ENCODE results near the gene ATG14. TPM values are rescaled to one million over a fixed set of nuclear protein-coding genes. Genes with fewer than 3 reads are reported as not detected.

The ATG14 gene
- total and polyA plus RNA-seq, 2 of the 13 experiments (the other 11 are each of a cell fraction or from before 2014, with no cell fraction given) = 7.2 to 9.1 TPM

- TF ChIP-seq, protein P1, sequence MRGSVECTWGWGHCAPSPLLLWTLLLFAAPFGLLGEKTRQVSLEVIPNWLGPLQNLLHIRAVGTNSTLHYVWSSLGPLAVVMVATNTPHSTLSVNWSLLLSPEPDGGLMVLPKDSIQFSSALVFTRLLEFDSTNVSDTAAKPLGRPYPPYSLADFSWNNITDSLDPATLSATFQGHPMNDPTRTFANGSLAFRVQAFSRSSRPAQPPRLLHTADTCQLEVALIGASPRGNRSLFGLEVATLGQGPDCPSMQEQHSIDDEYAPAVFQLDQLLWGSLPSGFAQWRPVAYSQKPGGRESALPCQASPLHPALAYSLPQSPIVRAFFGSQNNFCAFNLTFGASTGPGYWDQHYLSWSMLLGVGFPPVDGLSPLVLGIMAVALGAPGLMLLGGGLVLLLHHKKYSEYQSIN (CRISPR knock-in tag; IDR thresholded peaks at IDR 0.05; ENCODE audit: borderline replicate concordance) = no peak
- peak; percentile 51; the same call in 1 of the 2 replicates for TF ChIP-seq IRF2 (CRISPR knock-in tag; IDR thresholded peaks at IDR 0.05)
- TF ChIP-seq ZKSCAN5 (CRISPR knock-in tag; IDR thresholded peaks at IDR 0.05) = no peak
- TF ChIP-seq MAFF (IDR thresholded peaks at IDR 0.05; ENCODE audit: low read depth, low read length) = no peak
- no peak for TF ChIP-seq STAG1 (CRISPR knock-in tag; IDR thresholded peaks at IDR 0.05)
- TF ChIP-seq SALL2 (CRISPR knock-in tag; IDR thresholded peaks at IDR 0.05) = peak; percentile 67; the same call in 1 of the 2 replicates
- TF ChIP-seq MAFK (conservative IDR thresholded peaks at IDR 0.05 in 1 of 2, IDR thresholded peaks at IDR 0.05 in 1 of 2; ENCODE audit: low read length in 2 of 2) = 0 out of 4 replicates have a peak, but pooled peaks of 1 of the 2 experiments have one; percentile 6
- TF ChIP-seq TBX2 (CRISPR knock-in tag; IDR thresholded peaks at IDR 0.05; ENCODE audit: borderline replicate concordance) = no peak; the same call in 1 of the 2 replicates
- TF ChIP-seq ZNF292 (CRISPR knock-in tag; IDR thresholded peaks at IDR 0.05; ENCODE audit: borderline replicate concordance, low read depth) = no peak
- TF ChIP-seq ZNF143 (CRISPR knock-in tag; IDR thresholded peaks at IDR 0.05) = peak; percentile 91
- no peak for TF ChIP-seq ZBTB46 (CRISPR knock-in tag; IDR thresholded peaks at IDR 0.05; ENCODE audit: borderline replicate concordance)
- TF ChIP-seq DDIT3 (CRISPR knock-in tag; IDR thresholded peaks at IDR 0.05) = no peak
- no peak for TF ChIP-seq AFF4 (CRISPR knock-in tag; IDR thresholded peaks at IDR 0.05)
- no peak for TF ChIP-seq SP1 (IDR thresholded peaks at IDR 0.05)
- TF ChIP-seq SP1 (CRISPR knock-in tag; IDR thresholded peaks at IDR 0.05) = peak; percentile 81
- TF ChIP-seq GATA4 (IDR thresholded peaks at IDR 0.05; ENCODE audit: borderline replicate concordance, low read depth) = no peak
- TF ChIP-seq ZNF7 (CRISPR knock-in tag; IDR thresholded peaks at IDR 0.05) = no peak
- TF ChIP-seq TBP (CRISPR knock-in tag; IDR thresholded peaks at IDR 0.05) = 0 out of 2 replicates have a peak, but pooled peaks have one; percentile 5
Observed at GRCh38 chr14:55411426-55412389, at the start of gene ATG14 (continued).

Measured in HepG2 (cell line).